H1 (cell line): Measurements from ENCODE around the gene MAP7D1.

Source experiments
- EZH2 ChIP-seq: fragments of 200-600 bp; sonication (generic); IDR thresholded peaks from 2 replicates; pipeline ENCODE4 v1.7.1; 2012; ENCODE audit warnings: low read depth, mild to moderate bottlenecking, moderate library complexity, low read length, inconsistent platforms; ENCODE audit not compliant: severe bottlenecking
- TF ChIP-seq, protein P1 (sequence below), 3 experiments: IDR thresholded peaks; 1 replicate in 2 of 3; 2 replicates in 1 of 3; pipeline versions ENCODE4 v1.5.1 to v1.6.1; 2011; ENCODE audit warnings: low read length in 3 of 3, mild to moderate bottlenecking in 3 of 3, inconsistent platforms in 2 of 3, low read depth in 1 of 3, moderate library complexity in 1 of 3; ENCODE audit not compliant: insufficient read depth in 1 of 3; ENCODE audit errors: control extremely low read depth in 1 of 3

DNA sequence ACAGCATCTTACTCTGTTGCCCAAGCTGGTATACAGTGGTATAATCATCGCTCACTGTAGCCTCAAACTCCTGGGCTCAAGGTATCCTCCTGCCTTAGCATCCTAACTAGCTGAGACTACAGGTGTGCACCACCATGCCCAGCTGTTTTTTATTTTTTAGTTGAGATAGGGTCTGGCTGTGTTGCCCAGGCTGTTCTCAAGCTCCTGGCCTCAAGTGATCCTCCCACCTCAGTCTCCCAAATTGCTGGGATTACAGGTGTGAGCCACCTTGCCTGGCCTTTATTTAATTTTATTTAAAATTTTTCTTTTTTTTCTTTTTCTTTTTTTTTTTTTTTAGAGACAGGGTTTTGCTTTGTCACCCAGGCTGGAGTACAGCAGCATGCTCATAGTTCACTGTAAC lies 9.2 kb downstream of the MAP7D1 start:
- TF ChIP-seq, protein P1, sequence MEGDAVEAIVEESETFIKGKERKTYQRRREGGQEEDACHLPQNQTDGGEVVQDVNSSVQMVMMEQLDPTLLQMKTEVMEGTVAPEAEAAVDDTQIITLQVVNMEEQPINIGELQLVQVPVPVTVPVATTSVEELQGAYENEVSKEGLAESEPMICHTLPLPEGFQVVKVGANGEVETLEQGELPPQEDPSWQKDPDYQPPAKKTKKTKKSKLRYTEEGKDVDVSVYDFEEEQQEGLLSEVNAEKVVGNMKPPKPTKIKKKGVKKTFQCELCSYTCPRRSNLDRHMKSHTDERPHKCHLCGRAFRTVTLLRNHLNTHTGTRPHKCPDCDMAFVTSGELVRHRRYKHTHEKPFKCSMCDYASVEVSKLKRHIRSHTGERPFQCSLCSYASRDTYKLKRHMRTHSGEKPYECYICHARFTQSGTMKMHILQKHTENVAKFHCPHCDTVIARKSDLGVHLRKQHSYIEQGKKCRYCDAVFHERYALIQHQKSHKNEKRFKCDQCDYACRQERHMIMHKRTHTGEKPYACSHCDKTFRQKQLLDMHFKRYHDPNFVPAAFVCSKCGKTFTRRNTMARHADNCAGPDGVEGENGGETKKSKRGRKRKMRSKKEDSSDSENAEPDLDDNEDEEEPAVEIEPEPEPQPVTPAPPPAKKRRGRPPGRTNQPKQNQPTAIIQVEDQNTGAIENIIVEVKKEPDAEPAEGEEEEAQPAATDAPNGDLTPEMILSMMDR (IDR thresholded peaks at IDR 0.05; ENCODE audit: control extremely low read depth in 1 of 3, insufficient read depth in 1 of 3, low read depth in 1 of 3, low read length in 3 of 3) = no peak
- no peak for TF ChIP-seq EZH2
